ENCODE measurements around the gene TAL2. TPM values are rescaled to one million over a fixed set of nuclear protein-coding genes. Genes with fewer than 3 reads are reported as not detected.
A peak's percentile ranks its signal among the peaks of the same experiment; 100 is the strongest.

The TAL2 gene
- total RNA-seq, 3 donors from 2014 or later (not counting 1 experiment from before 2014, with no cell fraction given), result not detected

- DNase-seq, result no peak
- peaks cover 18 to 19% of the 10 kb centered on the region in 2 donors for H3K4me1 Mint-ChIP-seq
- no peak for TF ChIP-seq CTCF (IDR thresholded peaks at IDR 0.05)
- no peak overlapping the region for H3K27ac ChIP-seq (ENCODE audit: low read length)
- peaks cover 7% of the 10 kb centered on the region for H3K4me1 ChIP-seq (ENCODE audit: control insufficient read depth, insufficient read depth, low read length)
- H3K9me3 Mint-ChIP-seq, result no peaks in the 10 kb centered on the region
- ATAC-seq, result no peak
- H3K9me3 ChIP-seq (ENCODE audit: control insufficient read depth, insufficient read depth, low read length), result no peaks in the 10 kb centered on the region
- intact Hi-C loops (cut with micrococcal nuclease), result loop anchor here (10.0 kb wide), 1 partner anchor 702 kb away; no protein-coding TSS in a partner anchor
- H3K27ac Mint-ChIP-seq, result no peak overlapping the region
- peaks cover 7 to 13% of the 10 kb centered on the region in 2 donors for H3K27me3 Mint-ChIP-seq (ENCODE audit: low read depth in 2 of 2)
- 98% methylated on average over 9 of the region's 12 CpGs for WGBS (ENCODE audit: insufficient coverage)
- no peak overlapping the region for H3K4me3 ChIP-seq (ENCODE audit: low read length)
- peak overlapping the region; percentile 83 for H3K4me3 Mint-ChIP-seq
- no peaks in the 10 kb centered on the region for H3K36me3 ChIP-seq (ENCODE audit: control insufficient read depth, insufficient read depth, low read length)
- peaks cover 16% of the 10 kb centered on the region for H3K27me3 ChIP-seq (ENCODE audit: control insufficient read depth, insufficient read depth, low read length)
- no peaks in the 10 kb centered on the region for H3K36me3 Mint-ChIP-seq
Measured at GRCh38 chr9:105696219-105696793, 34.0 kb downstream of the TAL2 start.

- H3K4me3 ChIP-seq (ENCODE audit: low read length), result no peak overlapping the region
- no peak overlapping the region for H3K27ac Mint-ChIP-seq
- intact Hi-C loops (cut with micrococcal nuclease), result loop anchor here (10.0 kb wide), 1 partner anchor 703 kb away; no protein-coding TSS in a partner anchor
- H3K27me3 ChIP-seq (ENCODE audit: control insufficient read depth, insufficient read depth, low read length), result peaks cover 8% of the 10 kb centered on the region
- ATAC-seq (no peak), DNase-seq (no peak)
- no peaks in the 10 kb centered on the region for H3K9me3 Mint-ChIP-seq
- no peak overlapping the region for H3K4me3 Mint-ChIP-seq
- no peaks in the 10 kb centered on the region for H3K9me3 ChIP-seq (ENCODE audit: control insufficient read depth, insufficient read depth, low read length)
- H3K4me1 Mint-ChIP-seq, result peaks cover 18 to 19% of the 10 kb centered on the region in 2 donors
- H3K27ac ChIP-seq (ENCODE audit: low read length), result no peak overlapping the region
- 100% methylated on average over 3 of the region's 4 CpGs for whole genome bisulfite sequencing (ENCODE audit: insufficient coverage)
- no peak for TF ChIP-seq CTCF (IDR thresholded peaks at IDR 0.05)
- no peaks in the 10 kb centered on the region for H3K36me3 Mint-ChIP-seq
- peaks cover 7 to 8% of the 10 kb centered on the region in 2 donors for H3K27me3 Mint-ChIP-seq (ENCODE audit: low read depth in 2 of 2)
- H3K4me1 ChIP-seq (ENCODE audit: control insufficient read depth, insufficient read depth, low read length), result peaks cover 7% of the 10 kb centered on the region
- no peaks in the 10 kb centered on the region for H3K36me3 ChIP-seq (ENCODE audit: control insufficient read depth, insufficient read depth, low read length)
Measured at GRCh38 chr9:105697871-105698270, 35.6 kb downstream of the TAL2 start.

GRCh38 chr9:105698348-105698870 is 36.2 kb downstream of the TAL2 start:
- ATAC-seq, result no peak
- WGBS (ENCODE audit: insufficient coverage), result no CpG with 5 or more reads among the region's 1 CpG
- DNase-seq, result no peak
- Histone ChIP-seq H3K27me3 (ENCODE audit: control insufficient read depth, insufficient read depth, low read length) (peaks cover 3% of the 10 kb centered on the region), H3K36me3 (ENCODE audit: control insufficient read depth, insufficient read depth, low read length) (no peaks in the 10 kb centered on the region), H3K9me3 (ENCODE audit: control insufficient read depth, insufficient read depth, low read length) (no peaks in the 10 kb centered on the region), H3K27ac (ENCODE audit: low read length) (no peak overlapping the region), H3K4me3 (ENCODE audit: low read length) (no peak overlapping the region), H3K4me1 (ENCODE audit: control insufficient read depth, insufficient read depth, low read length) (peaks cover 5% of the 10 kb centered on the region)
- no peak overlapping the region for H3K4me3 Mint-ChIP-seq
- peaks cover 6% of the 10 kb centered on the region in 2 donors for H3K27me3 Mint-ChIP-seq (ENCODE audit: low read depth in 2 of 2)
- H3K27ac Mint-ChIP-seq, result no peak overlapping the region
- H3K9me3 Mint-ChIP-seq, result no peaks in the 10 kb centered on the region
- intact Hi-C loops (cut with micrococcal nuclease), result loop anchor here (10.0 kb wide), 1 partner anchor 704 kb away; no protein-coding TSS in a partner anchor
- H3K4me1 Mint-ChIP-seq, result peaks cover 16 to 17% of the 10 kb centered on the region in 2 donors
- TF ChIP-seq CTCF (IDR thresholded peaks at IDR 0.05), result no peak
- no peaks in the 10 kb centered on the region for H3K36me3 Mint-ChIP-seq
